Heart left ventricle (tissue), 13 donors: ENCODE data around the gene SPTSSA.

Experiments
- POLR2A ChIP-seq, 2 donors: fragments of 450-650 bp; IDR thresholded peaks; one replicate each; pipeline ENCODE4 v1.6.1; 2017; ENCODE audit warnings: antibody characterized with exemption in 2 of 2, mild to moderate bottlenecking in 2 of 2, moderate library complexity in 2 of 2
- TF ChIP-seq, protein P1 (sequence below), 12 donors: fragments of 200-600 bp; sonication (generic) in 4 of 12; IDR thresholded peaks; one replicate each; pipeline versions ENCODE4 v1.5.0 to v1.8.0; 2018 to 2022; ENCODE audit warnings: antibody characterized with exemption in 12 of 12, mild to moderate bottlenecking in 5 of 12
- donor health status: ischemic (EF 13 %, LVEDD 7.1; RV severe dilation, severe dysfunction).
- donor health status: DM: no; HTN: yes; CAD: no.
- donor health status: DM: no; HTN: no; CAD: no.
- donor health status: ischemic (EF 25% LVEDD 6.9; RV normal size, moderate dysfunction).
- donor health status: ischemic (EF 25% LVEDD 5.7; RV mildly dilated, moderate dysfunction).
- donor health status: ischemic (EF 35%, LVEDD 5.7; RV mildly dilated, moderate dysfunction).
- donor health status: nonischemic (EF 11% LVEDD 7.7; RV severe dilation, severe dysfunction).
- donor health status: DM: yes; HTN: yes; CAD: no.
- donor health status: PGD.
- donor health status: ischemic (EF 29% LVEDD 5.4; RV normal size, mild dysfunction).
- donor health status: nonischemic (EF 23%, LVEDD 6.1; RV moderate dilation, normal function).

DNA sequence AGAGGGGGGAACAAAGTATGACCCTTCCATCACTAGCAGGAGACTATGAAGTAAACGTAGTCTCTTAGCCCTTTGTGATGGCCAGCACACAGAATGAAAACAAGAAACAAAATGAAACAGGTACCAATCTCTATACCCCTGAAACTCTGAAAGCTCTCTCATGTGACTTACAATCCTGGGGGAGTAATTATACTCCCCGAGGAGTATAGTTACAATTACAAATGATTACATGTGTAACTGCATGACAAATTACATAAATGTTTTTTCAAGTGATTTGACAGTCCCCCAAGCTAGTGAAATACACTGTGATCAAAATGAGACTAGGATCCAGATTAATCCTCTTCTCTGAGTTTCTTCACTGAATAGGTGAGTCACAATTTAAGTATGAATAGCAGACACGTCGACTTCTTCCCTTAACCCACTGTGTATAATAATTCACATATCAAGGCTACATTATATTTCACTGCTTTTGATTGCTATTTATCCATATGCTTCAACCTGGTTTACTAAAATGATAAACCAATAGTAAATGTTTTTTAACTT lies 74.0 kb downstream of the SPTSSA start:
- TF ChIP-seq POLR2A (IDR thresholded peaks at IDR 0.05): no peak
- TF ChIP-seq, protein P1, sequence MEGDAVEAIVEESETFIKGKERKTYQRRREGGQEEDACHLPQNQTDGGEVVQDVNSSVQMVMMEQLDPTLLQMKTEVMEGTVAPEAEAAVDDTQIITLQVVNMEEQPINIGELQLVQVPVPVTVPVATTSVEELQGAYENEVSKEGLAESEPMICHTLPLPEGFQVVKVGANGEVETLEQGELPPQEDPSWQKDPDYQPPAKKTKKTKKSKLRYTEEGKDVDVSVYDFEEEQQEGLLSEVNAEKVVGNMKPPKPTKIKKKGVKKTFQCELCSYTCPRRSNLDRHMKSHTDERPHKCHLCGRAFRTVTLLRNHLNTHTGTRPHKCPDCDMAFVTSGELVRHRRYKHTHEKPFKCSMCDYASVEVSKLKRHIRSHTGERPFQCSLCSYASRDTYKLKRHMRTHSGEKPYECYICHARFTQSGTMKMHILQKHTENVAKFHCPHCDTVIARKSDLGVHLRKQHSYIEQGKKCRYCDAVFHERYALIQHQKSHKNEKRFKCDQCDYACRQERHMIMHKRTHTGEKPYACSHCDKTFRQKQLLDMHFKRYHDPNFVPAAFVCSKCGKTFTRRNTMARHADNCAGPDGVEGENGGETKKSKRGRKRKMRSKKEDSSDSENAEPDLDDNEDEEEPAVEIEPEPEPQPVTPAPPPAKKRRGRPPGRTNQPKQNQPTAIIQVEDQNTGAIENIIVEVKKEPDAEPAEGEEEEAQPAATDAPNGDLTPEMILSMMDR (IDR thresholded peaks at IDR 0.05): no peak
